ENCODE results near the gene RUFY1.
A peak's percentile ranks its signal among the peaks of the same experiment; 100 is the strongest.
"Not testable (repeated sequence)": the region's sequence is repeated elsewhere in the genome, so short reads cannot be mapped to it uniquely, and the experiment has no call there.

Gene RUFY1, protein sequence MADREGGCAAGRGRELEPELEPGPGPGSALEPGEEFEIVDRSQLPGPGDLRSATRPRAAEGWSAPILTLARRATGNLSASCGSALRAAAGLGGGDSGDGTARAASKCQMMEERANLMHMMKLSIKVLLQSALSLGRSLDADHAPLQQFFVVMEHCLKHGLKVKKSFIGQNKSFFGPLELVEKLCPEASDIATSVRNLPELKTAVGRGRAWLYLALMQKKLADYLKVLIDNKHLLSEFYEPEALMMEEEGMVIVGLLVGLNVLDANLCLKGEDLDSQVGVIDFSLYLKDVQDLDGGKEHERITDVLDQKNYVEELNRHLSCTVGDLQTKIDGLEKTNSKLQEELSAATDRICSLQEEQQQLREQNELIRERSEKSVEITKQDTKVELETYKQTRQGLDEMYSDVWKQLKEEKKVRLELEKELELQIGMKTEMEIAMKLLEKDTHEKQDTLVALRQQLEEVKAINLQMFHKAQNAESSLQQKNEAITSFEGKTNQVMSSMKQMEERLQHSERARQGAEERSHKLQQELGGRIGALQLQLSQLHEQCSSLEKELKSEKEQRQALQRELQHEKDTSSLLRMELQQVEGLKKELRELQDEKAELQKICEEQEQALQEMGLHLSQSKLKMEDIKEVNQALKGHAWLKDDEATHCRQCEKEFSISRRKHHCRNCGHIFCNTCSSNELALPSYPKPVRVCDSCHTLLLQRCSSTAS

DNA sequence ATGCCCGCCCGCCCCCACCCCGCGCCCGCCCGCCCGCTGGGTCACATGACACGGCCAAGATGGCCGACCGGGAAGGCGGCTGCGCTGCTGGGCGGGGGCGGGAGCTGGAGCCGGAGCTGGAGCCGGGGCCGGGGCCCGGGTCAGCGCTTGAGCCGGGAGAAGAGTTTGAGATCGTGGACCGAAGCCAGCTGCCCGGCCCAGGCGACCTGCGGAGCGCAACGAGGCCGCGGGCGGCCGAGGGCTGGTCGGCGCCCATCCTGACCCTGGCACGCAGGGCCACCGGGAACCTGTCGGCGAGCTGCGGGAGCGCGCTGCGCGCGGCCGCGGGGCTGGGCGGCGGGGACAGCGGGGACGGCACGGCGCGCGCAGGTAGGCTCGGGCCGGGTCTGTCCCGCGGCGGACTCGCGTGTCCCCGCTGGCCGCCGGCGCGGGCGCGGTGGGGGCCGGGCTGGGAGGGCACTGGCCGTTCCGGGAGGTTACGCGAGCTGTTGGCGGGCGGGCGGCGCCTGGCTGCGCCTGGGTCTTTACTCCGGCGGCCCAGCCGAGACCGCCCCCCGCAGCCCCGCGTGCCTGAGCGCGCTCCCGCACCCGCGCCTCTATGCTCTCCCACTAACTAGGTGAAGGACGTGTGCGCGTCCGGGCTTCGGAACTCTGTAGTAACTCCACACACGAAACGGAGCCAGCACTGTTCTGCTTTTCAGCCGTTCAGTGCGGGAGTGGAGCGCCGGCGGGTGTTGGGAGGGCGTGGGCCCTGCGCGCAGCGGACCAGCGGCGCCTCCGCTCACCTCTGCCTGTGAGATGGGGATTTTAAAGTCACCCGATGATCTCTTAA is at the start of gene RUFY1:
Gene RUFY1 (plus strand): TSS at position 44 of the 832 bp plus-strand sequence. CDS start 16 bp downstream, at position 60.
- DNase-seq: peak; percentile 90

DNA sequence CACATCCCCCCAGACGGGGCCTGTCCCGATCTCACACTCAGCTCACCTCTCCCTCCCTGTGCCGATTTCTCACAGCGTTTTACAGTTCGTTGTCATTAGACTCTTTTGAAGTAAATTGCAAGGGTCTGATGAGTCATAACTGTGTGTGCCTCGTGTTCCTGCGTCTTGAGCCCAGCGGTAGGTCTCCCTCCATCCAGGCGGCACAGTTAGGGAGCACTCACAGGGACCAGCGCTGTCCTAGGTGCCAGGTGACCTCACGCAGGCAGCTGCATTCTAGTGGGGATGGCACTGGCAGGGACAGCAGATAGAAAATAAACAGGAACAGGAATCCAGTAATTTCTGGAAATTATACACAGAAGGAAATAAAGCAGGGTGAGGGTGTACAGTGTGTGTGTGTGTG is 48.4 kb upstream of the RUFY1 start:
- DNase-seq: not testable (repeated sequence)

DNA sequence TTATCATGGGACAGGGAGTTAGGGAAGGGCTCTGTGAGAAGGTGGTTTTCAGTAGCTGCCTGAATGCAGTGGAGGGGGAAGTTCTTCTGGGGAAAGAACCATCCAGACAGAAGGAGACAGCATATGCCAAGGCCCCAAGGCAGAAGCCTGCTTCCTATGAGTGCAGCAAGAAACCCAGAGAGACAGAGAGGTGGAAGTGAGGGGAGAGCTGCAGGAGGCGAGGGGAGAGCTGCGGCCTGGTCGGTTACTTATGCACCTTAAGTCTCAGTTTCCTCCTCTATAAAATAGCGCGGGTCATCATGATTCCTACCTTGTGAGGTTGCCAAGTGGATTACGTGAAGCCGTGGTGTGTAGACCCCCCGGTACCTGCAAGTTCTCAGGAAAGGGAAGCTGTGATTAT is 47.9 kb upstream of the RUFY1 start:
- DNase-seq: not testable (repeated sequence)

DNA sequence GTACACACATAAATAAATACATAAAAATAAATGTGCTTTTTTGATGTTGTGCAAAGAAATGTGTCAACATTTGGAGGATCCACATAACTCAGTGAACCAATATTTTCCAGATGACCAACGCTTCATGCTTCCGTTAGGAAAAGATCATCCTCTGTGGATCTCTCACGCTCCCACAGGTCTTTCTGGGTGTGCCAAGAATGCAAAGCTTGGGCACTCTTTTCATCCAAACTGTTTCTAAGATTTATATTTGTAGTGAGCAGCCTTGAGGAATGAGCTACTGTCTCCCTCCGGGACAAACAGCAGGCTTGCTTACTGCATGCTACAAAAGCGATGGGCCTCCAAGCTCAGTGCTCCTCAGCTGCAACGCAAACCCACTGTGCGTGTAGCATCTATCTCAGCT is 46.2 kb upstream of the RUFY1 start:
- no peak for DNase-seq

DNA sequence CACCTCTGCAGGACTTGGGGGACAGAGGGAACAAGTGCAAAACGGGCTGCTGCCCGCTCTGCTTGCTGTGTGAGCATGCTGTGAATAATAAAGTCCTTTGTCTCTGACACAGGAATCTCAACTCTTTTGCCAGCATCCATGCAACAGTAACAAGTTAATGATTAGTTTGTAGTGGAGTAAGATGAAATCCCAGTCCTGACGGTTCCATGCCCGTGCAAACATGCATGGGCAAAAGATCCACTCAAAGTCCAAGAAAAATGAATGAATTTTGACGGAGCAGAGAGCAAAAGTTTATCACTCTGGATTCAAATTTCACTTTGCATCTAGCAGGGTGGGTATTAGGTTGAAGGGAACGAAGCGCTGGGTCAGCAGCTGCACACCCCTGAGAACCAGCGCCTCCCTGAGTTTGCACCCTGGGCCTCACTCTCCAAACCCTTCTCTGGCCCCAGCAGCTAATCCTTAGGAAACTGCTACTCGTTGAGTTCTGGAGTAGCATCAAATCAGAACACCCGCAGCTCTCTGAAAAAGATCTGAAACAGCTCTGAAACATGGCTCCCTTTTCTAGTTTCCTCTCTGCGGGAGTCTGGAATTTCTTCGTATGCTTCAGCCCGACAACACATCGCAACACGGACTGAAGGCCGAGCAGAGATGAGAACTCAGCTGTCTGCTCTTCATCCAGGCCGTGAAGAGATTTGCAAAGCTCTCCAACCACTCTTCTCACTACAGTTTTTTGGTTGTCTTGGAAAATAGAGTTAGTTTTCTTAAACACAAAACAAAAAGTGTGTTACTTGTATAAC is 45.6 kb upstream of the RUFY1 start:
- no peak for DNase-seq

DNA sequence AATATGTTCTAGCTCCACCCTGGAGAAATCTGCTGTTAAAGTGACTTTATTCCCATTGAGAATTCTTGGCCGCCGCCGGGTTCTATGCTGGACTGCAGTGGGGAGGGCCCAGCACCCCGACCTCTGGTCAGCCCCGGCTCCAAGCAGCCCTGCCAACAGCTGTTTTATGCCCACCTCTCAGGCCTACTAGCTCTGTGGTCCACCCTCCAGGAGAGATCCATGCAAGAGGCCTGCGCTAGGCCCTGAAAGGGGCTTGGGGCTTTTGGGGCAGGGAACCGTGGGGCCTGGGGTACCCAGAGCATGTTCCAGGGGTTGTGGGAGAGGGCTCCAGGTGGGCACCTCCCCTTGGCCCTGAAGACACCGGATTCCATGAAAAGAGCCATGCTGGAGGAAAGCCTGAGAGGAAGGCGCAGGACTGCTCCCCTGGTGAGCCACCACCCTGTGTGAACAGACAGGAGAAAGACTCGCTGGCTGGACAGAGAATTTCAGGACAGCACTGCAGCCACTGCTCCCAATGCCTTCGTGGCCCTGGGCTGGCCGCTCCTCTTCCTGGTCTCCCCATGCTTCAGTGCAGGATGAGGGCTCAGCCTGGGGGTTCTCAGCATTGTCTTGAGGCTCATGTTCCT is 44.6 kb upstream of the RUFY1 start:
- DNase-seq: no peak

DNA sequence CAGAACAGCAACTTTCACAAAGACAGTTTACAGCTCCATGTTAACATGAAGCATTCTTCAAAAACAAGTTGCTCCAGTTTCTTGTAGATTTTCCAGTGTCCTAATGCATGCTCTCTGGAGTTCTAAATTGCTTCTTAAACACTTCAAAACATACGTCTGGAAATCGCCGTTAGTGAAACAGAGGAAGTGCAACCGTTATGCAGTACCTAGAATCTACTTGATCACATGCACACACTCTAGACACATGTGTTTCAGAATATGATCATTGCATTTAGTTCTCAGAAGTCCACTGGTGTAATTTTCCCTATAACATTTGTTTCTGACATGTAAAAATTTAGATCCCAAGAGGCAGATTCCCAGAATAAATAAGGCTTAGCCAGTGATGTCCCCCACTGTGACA is 41.1 kb upstream of the RUFY1 start:
- no peak for DNase-seq

DNA sequence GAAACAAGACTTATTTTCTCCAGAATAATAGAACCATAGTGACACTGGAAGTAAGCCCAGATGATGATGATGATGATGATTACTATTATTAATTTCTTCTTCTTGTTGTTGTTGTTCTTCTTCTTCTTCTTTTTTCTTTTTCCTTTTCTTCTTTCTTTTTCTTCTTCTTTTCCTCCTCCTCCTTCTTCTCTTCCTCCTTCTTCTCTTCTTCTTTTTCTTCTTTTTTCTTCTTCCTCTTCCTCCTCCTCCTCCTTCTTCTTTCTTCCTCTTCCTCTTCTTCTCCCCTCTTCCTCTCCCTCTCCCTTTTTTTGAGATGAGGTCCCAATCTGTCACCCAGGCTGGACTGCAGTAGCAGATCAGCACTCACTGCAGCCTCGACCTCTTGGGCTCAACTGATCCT is 40.5 kb upstream of the RUFY1 start:
- no peak for DNase-seq

DNA sequence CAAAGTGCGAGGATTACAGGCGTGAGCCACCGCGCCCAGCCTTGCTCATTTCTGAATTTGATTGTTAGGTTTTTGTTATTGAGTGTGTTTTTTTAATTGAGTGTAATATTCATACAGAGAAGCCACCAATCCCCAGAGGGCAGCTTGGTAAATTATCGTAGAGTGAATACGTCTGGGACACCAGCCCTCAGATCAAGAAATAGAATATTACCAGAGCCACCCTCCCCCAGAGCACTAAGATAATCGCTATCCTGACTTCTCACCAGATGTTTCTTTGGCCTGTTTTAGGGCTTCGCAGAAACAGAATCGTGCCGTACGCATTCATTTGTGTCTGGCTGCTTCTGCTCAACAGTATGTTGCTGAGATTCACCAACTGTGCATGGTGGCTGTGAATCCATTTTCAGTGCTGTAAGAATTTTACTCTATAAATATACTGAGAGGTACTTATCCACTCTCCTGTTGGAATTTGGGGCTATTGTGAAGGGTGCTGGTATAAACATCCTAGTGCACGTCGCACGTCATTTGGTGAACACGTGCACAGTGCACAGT is 37.8 kb upstream of the RUFY1 start:
- no peak for DNase-seq

DNA sequence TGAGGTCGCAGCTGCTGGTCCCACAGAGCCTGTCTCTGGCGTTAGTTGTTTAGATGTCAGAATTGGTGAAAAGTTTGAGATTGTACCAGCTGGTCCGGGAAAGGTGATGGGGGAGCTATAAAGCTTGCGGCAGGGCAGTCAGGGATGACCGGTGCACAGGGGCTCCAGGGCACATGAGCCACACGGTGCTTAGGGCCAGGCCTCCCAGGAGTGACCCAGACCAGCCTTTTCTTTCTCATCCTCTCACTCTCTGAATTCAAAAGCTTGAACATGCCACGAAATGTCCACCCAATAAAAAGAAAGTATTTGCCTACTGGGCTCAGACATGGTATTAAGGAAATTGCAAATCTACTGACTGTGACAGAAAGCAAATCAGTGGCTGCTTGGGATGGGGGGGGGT is 34.9 kb upstream of the RUFY1 start:
- DNase-seq: not testable (repeated sequence)

DNA sequence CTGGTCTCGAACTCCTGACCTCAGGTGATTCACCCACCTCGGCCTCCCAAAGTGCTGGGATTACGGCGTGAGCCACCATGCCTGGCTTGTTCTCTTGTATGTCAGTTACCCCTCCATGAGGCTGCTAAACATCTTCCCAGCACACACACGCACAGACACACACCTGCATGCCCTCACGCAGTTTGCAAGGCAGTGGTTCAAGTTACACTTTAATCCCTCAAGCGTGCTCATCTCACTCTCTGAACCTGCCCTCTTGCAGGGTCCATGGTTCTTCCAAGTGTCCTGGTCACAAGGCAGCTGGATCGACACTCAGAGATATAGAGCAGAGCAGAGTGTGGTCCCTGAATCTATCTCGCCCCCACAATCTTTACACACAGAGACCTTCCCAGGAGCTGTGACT is 34.1 kb upstream of the RUFY1 start:
- DNase-seq: no peak

DNA sequence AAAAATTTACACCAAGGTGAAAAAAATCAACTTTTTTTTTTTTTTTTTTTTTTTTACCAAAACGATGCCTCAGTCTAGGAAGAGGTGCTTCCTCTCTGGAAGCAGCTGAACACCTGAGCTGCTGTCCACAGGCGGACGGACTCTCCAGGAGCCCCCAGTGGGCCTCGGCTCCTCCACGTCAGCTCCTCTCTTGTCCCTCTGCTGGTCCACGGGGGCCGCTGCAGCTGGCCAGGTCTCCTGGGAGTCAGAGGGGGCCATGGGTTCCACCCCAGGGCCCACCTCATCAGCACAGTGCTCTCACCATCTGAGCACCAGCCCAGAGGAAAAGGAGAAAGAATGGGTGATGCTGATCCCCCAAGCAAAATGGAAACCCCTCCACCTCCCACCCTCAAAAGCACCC is 32.6 kb upstream of the RUFY1 start:
- not testable (repeated sequence) for DNase-seq

DNA sequence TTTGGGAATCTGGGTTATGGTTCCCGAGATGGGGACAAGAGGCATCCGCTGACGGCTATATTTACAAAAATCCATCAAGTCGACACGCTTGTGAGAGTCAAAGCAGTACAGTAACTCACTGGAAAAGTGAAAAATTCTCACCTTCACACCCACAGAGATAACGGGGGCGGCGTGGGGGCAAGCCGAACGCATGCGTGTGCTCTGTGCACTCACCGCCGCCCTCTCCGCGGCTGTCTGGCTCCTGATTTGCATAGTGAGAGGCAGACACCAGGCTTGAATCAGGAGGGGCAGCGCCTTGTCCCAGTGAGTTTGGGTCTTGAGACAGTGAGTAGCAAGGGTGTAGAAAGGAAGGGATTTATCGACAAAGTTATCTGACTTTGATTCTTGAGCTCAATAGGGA is 32.0 kb upstream of the RUFY1 start:
- not testable (repeated sequence) for DNase-seq

DNA sequence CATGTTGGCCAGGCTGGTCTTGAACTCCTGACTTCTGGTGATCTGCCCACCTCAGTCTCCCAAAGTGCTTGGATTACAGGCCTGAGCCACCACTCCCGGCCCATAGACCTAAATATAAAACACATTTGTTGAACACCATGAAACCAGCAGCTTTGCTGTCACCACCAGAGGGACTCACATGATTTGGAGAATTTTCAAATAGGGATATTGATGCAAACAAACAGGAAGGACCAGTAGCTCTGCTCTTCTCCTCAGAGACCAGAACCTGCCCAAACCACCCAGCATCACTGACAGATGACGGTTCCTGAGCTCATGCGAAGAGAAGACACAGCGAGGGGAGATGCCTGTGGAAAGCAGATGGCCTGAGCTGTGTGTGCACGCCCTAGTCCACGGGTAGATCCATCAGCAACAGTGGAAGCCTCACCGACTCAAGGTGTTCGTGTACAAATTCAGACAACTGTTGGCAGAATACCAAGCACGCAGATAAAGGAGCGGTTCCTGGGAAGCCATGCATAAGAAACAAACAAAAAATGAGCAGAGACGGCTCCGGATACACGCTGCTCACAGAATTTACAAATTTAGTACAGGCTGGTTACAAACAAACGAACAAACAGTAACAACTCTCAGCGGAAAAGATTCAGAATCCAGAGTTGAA is 30.8 kb upstream of the RUFY1 start:
- DNase-seq: not testable (repeated sequence)

DNA sequence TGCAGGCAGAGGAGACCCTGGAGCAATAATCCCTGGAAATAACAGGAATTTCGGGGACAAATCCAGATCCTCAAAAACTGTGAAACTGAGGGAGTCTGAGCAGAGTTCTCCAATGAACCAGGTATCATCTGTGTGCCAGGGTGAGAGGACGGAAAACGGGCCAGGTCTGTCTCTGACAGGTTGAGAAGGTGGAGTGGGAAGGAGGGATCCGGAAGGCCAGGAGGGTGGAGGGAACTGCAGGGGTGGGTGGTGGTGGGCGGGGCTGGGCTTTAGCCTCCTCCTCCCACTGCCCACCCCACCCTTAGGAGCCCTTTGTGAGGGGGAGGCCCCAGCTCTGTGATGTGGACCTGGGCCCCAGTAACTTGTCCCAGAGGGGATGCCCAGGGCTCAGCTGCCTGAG is 28.2 kb upstream of the RUFY1 start:
- not testable (repeated sequence) for DNase-seq

DNA sequence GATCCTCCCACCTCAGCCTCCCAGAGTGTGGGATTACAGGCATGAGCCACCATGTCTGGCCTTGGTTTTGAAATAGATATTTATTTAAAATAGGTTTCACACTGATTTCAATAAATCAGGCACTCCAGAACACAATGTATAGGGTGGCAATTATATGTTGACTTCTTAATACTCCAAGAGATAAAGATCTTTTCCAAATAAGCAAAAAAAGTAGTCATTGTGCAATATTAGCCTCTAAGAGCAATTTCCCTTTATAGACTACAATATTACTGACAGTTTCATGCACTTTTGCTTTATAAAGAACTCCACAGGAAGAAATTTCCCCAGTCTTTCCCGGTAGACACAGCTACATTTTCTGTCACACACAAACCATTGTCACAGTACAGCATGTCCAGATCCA is 23.4 kb upstream of the RUFY1 start:
- DNase-seq: no peak

DNA sequence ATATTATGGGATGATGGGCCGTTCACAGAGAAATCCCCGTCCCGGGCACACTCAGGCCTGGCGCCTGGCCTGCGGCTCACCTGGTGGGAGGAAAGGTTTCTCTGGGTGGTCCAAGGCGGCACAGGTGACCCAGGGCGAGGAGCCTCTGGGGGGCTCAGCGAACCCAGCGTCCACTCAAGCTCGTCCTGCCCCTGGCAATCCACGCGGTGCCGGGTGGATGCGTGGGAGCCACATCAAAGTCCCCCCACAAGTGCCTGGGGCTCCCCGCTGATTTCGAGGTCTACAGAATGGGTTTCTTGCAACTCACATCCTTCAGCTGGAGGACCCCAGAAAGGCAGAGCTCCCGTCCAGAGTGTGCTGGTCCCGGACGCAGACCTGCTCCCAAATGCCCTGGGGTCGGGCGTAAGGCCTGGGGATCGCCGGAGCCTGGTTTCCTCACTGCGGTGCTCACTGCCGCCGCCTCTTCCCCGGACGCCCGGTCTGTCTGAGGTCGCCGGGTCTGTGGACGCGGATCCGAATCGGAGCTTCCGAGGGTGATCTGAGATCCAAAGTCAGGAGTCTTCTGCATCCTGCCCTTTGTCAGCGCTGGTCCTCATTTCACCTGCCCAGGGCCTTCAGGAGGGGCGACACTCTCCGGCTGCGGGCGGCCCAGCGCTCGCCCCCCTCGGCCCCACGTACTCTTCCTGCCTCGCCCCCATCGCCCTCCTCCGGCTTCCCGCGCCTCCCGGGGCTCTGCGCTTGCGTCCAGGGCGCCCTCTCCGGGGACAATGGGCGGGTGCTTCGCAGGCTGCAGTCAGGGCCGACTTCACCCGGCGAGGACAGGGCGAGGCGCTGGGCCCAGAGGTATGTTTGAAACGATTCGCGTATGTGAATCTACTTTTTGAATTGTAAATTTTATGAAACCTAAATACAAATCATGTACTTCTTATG is 20.0 kb upstream of the RUFY1 start:
- DNase-seq: no peak

DNA sequence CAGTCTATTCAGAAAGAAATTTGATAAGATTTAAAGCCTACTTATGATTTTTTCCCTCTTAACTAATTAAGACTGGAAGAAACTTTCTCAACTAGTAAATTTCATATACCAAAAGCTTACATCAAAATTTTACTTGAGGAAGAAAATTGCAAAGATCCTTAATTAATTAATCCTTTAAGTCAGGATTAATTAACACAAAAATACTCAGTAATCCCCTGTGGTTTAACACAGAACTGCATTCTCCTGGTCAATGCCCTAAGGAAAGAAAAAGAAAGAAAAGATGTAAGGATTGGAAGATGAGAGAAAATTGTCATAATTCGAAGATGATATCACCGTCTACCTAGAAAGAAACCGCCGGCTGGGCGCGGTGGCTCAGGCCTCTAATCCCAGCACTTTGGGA is 17.3 kb upstream of the RUFY1 start:
- no peak for DNase-seq

DNA sequence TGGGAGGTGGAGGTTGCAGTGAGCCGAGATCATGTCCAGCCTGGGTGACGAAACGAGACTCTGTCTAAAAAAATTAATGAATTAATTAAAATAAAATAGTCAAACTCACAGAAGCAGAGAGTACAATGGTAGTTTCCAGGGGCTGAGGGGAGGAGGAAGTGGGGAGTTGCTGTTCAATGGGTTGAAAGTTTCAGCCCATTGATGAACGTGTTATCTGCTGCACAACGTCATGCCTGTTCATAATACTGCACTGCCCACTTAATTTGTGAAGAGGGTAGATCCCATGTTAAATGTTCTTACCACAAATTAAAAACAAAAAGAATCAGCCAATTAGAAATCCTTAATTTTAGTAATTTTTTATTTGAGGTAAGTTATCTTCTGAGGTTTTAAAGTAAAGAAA is 16.4 kb upstream of the RUFY1 start:
- no peak for DNase-seq

DNA sequence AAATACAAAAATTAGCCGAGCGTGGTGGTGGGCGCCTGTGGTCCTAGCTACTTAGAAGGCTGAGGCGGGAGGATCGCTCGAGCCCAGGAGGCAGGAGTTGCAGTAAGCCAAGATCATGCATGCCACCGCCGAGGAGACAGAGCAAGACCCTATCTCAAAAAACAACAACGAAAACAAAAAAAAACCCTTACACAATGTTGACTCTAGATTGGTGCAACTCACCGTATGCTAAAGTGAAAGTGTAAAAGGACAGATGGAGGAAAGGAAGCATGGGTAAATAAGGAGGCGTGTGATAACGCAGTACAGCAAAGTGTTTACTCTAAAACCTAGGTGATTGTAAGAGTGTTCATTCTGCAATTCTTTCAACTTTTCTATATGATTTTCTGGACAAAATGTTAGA is 15.9 kb upstream of the RUFY1 start:
- DNase-seq: no peak

Data from KG1 (cell line).